ENCODE data around the gene PTGFRN. TPM values are rescaled to one million over a fixed set of nuclear protein-coding genes. Genes with fewer than 3 reads are reported as not detected.

The PTGFRN gene
- total RNA-seq, 1 donor from 2014 or later = 53.2 TPM

- peaks cover 9% of the 10 kb centered on the region for H3K4me1 Mint-ChIP-seq
- H3K36me3 Mint-ChIP-seq = no peaks in the 10 kb centered on the region
- peaks cover 2% of the 10 kb centered on the region for H3K27me3 Mint-ChIP-seq (ENCODE audit: insufficient read depth, low read depth)
- Histone ChIP-seq H3K4me2 (no peak overlapping the region), H3K4me3 (no peak overlapping the region), H3K9me3 (ENCODE audit: low read depth) (no peaks in the 10 kb centered on the region), H3K79me2 (ENCODE audit: low read depth) (peaks cover 30% of the 10 kb centered on the region), H3F3A (ENCODE audit: low read depth) (peaks cover 10% of the 10 kb centered on the region), H3K27ac (no peak overlapping the region), H3K36me3 (no peaks in the 10 kb centered on the region), H3K9ac (no peak overlapping the region), H4K20me1 (ENCODE audit: low read depth) (peaks cover 23% of the 10 kb centered on the region), H3K27me3 (peaks cover 4% of the 10 kb centered on the region), H2AFZ (replicated peaks) (no peak overlapping the region), H3K4me1 (peaks cover 32% of the 10 kb centered on the region)
- TF ChIP-seq CTCF (IDR thresholded peaks at IDR 0.05) = no peak
- no peak for TF ChIP-seq EZH2phosphoT487 (IDR thresholded peaks at IDR 0.05)
- TF ChIP-seq EZH2 (IDR thresholded peaks at IDR 0.05) = no peak
- no peak for DNase-seq (ENCODE audit: low spot score)
- no peak overlapping the region for H3K27ac Mint-ChIP-seq
- no peaks in the 10 kb centered on the region for H3K9me3 Mint-ChIP-seq
- peak overlapping the region; percentile 67 for H3K4me3 Mint-ChIP-seq
Measured at GRCh38 chr1:116908266-116908665, 1.4 kb upstream of the PTGFRN start.

GRCh38 chr1:116908820-116909511 is 750 bp upstream of the PTGFRN start:
- Histone ChIP-seq H3K9me3 (ENCODE audit: low read depth) (no peaks in the 10 kb centered on the region), H3K27ac (no peak overlapping the region), H4K20me1 (ENCODE audit: low read depth) (peaks cover 29% of the 10 kb centered on the region), H3K79me2 (ENCODE audit: low read depth) (peaks cover 37% of the 10 kb centered on the region), H3K4me1 (peaks cover 34% of the 10 kb centered on the region), H3K9ac (no peak overlapping the region), H3F3A (ENCODE audit: low read depth) (peaks cover 10% of the 10 kb centered on the region), H3K4me3 (peak overlapping the region; percentile 84), H3K27me3 (peaks cover 4% of the 10 kb centered on the region), H3K36me3 (no peaks in the 10 kb centered on the region), H3K4me2 (peak overlapping the region; percentile 95), H2AFZ (replicated peaks) (peak overlapping the region; percentile 80)
- H3K36me3 Mint-ChIP-seq = no peaks in the 10 kb centered on the region
- peaks cover 9% of the 10 kb centered on the region for H3K4me1 Mint-ChIP-seq
- TF ChIP-seq CTCF (IDR thresholded peaks at IDR 0.05) (no peak), EZH2 (IDR thresholded peaks at IDR 0.05) (no peak), EZH2phosphoT487 (IDR thresholded peaks at IDR 0.05) (no peak)
- peak overlapping the region; percentile 94 for H3K4me3 Mint-ChIP-seq
- H3K9me3 Mint-ChIP-seq = no peaks in the 10 kb centered on the region
- H3K27me3 Mint-ChIP-seq (ENCODE audit: insufficient read depth, low read depth) = peaks cover 2% of the 10 kb centered on the region
- peak overlapping the region; percentile 97 for H3K27ac Mint-ChIP-seq
- peak; percentile 22 for DNase-seq (ENCODE audit: low spot score)

GRCh38 chr1:116910379-116911187 is 867 bp downstream of the PTGFRN start:
- Mint-ChIP-seq H3K4me1 (peaks cover 15% of the 10 kb centered on the region), H3K9me3 (no peaks in the 10 kb centered on the region), H3K4me3 (no peak overlapping the region), H3K27me3 (ENCODE audit: insufficient read depth, low read depth) (no peaks in the 10 kb centered on the region), H3K27ac (no peak overlapping the region), H3K36me3 (no peaks in the 10 kb centered on the region)
- Histone ChIP-seq H3K27me3 (peaks cover 4% of the 10 kb centered on the region), H3K4me2 (peak overlapping the region; percentile 95), H3K9ac (no peak overlapping the region), H3K9me3 (ENCODE audit: low read depth) (no peaks in the 10 kb centered on the region), H3K27ac (no peak overlapping the region), H3K4me3 (peak overlapping the region; percentile 84), H2AFZ (replicated peaks) (peak overlapping the region; percentile 70), H4K20me1 (ENCODE audit: low read depth) (peaks cover 43% of the 10 kb centered on the region), H3K79me2 (ENCODE audit: low read depth) (peaks cover 53% of the 10 kb centered on the region), H3K36me3 (no peaks in the 10 kb centered on the region), H3F3A (ENCODE audit: low read depth) (peaks cover 10% of the 10 kb centered on the region), H3K4me1 (peaks cover 41% of the 10 kb centered on the region)
- TF ChIP-seq EZH2 (IDR thresholded peaks at IDR 0.05) = no peak
- TF ChIP-seq EZH2phosphoT487 (IDR thresholded peaks at IDR 0.05) = no peak
- no peak for TF ChIP-seq CTCF (IDR thresholded peaks at IDR 0.05)
- peak; percentile 48 for DNase-seq (ENCODE audit: low spot score)
